Non-pigmented ciliary epithelial cell (primary cell): ENCODE measurements around the gene TBL3.
"Not testable (repeated sequence)": the region's sequence is repeated elsewhere in the genome, so short reads cannot be mapped to it uniquely, and the experiment has no call there.

Source experiments
- DNase-seq: peaks from one replicate; pipeline ENCODE4 v3.0.0-alpha.2; 2010; ENCODE audit warnings: low read depth

Gene TBL3

DNA sequence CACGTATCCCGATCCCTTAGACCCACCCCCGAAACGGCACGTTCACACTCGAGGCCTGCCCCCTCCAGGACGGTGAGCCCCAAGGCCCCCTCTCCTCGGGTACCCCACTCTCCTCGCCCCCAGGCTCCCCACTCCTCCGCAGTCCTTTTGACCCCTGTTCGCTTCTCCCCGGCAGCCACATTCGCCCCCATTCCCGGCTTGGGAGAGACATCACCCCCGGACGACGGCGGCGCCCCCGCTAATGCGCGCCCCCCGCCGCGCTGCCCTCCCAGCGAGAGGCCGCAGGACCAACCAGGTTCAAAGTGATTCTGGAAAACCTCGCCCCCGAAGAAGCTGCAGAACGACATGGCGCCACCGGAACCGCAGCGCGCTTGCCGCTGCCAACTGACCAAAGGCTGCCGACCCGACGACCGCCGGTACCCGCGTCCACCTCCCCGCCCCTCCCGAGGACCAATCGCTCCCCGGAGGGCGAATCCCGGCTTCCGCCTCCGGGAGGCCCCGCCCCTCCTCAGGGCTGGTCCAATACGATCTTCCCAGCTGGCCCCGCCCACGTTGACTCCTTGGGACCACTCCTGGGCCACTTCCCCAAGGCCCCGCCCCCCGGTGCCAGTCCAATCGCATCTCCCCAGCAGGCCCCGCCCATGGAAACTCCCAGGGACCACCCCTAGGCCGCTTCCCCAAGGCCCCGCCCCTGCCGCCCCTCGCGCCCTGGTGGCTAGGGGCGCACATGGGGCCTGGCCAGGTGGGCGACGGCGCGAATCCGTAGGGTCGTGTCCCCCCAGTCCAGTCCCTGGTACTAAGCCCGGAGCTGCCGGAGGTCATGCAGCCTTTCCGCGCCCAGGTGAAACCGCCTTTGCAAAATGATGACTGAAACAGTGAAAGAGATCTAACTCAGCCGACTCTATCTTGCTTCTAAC lies 28.8 kb upstream of the TBL3 start, which contains the start of gene MSRB1:
Gene MSRB1, minus strand, starts transcription at position 390 of the 917 bp plus-strand sequence. Its CDS starts 43 bp downstream, at position 347.
- peak; percentile 88 for DNase-seq

DNA sequence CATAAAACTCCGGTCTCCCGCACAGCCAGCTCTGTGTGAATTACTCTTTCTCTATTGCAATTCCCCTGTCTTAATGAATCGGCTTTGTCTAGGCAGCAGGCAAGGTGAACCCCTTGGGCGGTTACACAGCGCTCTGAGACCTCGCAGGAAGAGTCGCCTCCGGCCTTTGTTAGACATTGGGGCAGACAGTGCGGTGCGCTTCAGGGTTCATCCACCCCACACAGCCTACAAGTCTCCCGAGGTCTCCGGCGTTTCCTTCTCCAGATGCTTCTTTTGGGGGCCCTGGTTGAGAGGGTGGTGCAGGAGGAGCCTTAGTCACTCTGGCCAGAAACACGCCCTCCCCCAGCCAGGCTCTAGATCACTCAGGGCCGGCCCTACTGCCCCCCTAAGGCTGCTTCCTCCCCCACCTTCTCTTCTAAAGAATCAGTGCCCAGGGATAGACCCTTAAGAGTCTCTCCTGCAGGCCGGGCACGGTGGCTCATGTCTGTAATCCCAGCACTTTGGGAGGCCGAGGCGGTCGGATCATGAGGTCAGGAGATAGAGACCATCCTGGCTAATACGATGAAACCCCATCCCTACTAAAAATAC lies 27.1 kb upstream of the TBL3 start:
- no peak for DNase-seq

GRCh38 chr16:1945559-1946391 lies 26.1 kb upstream of the TBL3 start:
- DNase-seq = no peak

DNA sequence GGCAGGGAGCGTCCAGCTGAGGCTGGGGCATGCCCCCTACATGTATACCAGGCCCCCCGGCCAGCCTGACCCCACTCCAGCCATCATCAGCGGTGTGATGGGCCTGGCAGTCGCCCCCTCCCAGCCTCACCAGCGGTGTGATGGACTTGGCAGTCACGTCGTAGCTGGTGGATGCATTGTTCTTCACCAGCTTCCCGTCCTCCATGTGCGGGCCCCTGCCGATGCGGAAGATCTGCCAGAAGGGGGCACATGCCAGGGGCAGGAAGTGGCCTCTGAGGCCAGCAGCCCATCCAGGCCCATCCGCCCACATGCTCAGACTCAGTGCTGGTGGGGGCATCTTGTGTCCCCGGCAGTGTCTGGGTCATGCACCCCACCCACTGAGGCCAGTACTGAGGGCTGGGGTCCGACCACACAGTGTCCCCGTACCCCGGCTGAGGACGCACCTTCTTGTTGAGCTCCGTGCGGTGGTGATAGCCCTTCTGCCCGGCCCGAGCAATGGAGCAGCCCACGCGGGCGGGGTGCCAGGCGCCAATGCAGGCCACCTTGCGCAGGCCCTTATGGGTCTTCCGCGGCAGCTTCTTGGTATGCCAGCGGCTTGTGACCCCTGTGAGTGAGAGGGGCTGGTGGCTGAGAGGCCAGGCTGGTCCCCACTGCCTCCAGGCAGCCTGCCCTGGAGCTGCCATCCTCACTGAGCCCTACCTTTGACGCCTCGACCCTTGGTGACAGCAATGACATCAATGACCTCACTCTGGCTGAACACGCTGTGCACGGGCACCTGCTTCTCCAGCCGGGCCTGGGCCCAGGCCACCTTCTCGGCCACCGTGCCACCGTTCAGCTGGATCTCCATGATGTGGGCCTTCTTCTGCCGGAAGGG lies 25.1 kb upstream of the TBL3 start:
- no peak for DNase-seq

- DNase-seq = no peak
Measured at GRCh38 chr16:1947369-1947670, 24.5 kb upstream of the TBL3 start.

DNA sequence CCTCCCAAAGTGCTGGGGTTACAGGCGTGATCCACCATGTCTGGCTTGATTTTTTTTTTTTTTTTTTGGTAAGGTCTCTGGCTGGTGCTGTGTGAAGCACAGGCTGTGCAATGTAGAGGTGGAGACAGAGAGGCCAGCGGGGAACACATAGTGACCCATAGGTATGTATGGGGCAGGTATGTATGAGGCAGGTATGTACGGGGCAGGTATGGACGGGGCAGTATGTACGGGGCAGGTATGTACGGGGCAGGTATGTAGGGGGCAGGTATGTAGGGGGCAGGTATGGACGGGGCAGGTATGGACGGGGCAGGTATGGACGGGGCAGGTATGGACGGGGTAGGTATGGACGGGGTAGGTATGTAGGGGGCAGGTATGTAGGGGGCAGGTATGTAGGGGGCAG lies 22.3 kb upstream of the TBL3 start:
- no peak for DNase-seq

- no peak for DNase-seq
Measured at GRCh38 chr16:1950047-1950446, 21.8 kb upstream of the TBL3 start.

DNA sequence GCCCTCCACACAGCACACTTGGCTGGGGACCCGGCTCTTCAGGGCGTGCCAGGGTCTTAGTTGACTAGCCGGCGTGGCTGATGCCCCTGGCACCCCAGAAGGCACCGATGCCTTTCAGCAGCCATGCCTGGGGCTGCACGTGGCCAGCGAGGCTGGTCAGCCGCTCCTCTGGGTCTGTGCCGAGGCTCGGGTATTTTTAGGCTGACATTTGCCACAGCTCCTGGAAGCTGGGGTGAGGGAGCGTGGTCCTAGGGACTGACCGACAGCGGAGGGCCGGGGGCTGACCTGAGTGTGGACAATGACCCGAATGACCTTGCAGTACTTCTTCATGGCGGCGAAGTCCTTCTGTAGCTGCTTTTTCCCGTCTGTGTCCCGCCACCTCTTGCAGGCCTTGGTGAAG lies 21.3 kb upstream of the TBL3 start:
- no peak for DNase-seq

GRCh38 chr16:1953734-1954133 lies 18.1 kb upstream of the TBL3 start:
- DNase-seq = no peak

GRCh38 chr16:1957434-1958142 lies 14.3 kb upstream of the TBL3 start:
- not testable (repeated sequence) for DNase-seq

GRCh38 chr16:1958143-1958491 lies 13.7 kb upstream of the TBL3 start:
- DNase-seq = not testable (repeated sequence)

- DNase-seq = no peak
Measured at GRCh38 chr16:1958715-1959268, 13.1 kb upstream of the TBL3 start.

DNA sequence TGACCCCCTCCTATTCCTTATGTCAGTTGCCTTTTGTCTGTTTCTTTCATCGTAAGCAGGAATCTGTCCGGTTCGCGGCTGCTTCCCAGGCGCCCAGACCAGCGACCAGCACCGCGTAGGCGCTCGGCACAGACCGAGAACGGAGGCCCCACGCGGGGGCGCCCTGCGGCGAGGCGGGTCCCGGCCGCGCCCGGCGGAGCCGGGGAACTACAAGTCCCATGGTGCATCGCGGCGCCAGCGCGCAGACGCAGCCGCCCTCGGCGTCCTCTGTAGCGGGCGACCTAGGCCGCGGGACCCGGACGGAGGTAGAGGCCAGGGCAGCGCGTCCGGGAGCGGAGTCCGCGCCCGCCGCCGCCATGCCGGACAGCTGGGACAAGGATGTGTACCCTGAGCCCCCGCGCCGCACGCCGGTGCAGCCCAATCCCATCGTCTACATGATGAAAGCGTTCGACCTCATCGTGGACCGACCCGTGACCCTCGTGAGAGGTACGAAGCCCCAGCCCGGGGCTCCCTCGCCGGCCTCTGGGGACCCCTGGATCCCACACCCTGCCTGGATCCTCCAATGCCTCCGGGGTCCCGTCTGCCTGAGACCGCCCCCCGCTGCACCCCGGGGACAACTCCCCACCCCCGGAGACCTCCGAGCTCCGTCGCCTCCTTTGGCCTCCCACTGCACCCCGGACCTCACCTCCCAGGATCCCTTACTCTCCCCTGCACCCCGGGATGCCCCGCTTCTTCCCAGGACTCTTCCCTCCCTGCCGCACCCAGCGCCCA lies 12.4 kb upstream of the TBL3 start, which contains the start of gene NDUFB10:
Gene NDUFB10, plus strand, starts transcription at position 270 of the 771 bp plus-strand sequence. Its CDS starts 87 bp downstream, at position 357.
- no peak for DNase-seq

DNA sequence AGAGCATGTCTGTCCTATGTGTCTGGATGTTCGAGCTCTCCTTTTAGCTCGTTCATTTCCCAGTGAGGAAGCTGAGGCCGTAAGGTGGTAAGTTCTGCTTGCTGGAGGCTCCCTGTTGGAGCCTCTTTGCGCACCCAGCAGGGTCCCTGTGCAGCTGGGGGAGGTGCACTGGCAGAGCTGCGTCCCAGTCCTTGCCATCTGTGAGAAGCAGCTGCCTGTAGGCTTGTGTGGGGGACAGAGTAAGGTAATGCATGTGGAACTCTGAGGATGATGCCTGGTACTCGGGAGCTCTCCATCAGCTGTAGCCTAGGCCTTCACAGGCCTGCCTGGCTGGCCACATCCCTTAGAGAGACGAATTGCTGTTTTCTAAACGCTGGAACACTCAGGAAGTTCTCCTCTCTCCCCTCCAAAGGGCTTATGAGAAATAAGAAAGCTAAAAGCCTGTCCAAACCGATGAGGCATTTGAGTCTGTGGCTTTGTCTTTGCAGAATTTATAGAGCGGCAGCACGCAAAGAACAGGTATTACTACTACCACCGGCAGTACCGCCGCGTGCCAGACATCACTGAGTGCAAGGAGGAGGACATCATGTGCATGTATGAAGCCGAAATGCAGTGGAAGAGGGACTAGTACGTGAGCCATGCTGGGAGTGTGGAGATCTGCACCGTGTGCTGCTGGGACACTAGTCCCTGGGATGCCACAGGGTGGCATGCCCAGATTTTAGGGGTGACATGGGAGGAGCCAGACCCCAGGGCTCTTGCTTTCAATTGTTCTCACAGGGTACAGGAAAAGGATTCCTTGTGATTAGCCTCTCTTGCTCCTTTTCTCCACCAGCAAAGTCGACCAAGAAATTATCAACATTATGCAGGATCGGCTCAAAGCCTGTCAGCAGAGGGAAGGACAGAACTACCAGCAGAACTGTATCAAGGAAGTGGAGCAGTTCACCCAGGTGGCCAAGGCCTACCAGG lies 10.9 kb upstream of the TBL3 start:
- no peak for DNase-seq

GRCh38 chr16:1961651-1962067 lies 10.2 kb upstream of the TBL3 start:
- no peak for DNase-seq

GRCh38 chr16:1962161-1963153 lies 9.4 kb upstream of the TBL3 start:
- DNase-seq = not testable (repeated sequence)

DNA sequence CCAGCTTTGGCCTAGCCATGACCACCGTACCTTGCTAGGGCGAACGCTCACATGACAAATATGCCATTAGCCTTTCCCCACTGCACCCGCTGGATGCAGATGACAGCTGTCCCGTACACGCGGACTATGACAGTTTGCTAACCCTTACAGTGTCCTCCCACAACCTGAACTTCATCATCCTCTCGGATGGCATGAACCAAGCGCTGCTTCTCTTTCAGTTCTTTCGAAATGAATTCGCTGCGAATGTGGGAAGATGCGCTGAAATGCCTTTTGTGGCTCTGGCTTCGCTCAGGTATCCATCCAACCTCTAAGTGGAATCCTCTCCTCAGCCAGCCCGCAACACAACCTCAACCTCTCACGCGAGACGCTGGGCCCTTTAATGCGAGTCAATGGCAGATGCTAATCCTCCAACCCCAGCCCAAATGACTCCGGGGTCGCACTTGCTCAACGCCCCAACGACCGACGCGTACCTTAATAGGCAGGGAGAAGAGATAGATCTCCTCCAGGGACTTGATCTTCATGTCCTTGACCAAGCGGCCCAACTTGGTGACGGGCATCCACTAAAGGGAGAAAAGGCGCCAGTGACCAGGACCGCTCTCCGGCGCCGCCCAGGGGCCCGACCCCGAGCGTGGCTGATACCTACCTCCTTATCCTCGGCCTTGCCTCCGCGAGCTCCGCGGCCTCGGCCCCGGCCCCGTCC lies 7.9 kb upstream of the TBL3 start:
- DNase-seq = no peak
